Liver (tissue), 9 donors: ENCODE results near the gene TMEM255B. TPM values are rescaled to one million over a fixed set of nuclear protein-coding genes. Genes with fewer than 3 reads are reported as not detected.

Source experiments
- DNase-seq: peaks from one replicate; pipeline ENCODE4 v3.0.0-alpha.2; 2017; ENCODE audit warnings: low spot score
- H3K27ac ChIP-seq, 2 donors: one replicate each; pipeline ENCODE4 v1.7.0; 2013; ENCODE audit warnings: inconsistent platforms in 2 of 2, low read length in 2 of 2, control low read depth in 1 of 2, low read depth in 1 of 2, mild to moderate bottlenecking in 1 of 2
- H3K27me3 ChIP-seq, 4 donors: one replicate each; pipeline versions ENCODE4 v1.6.1 to v1.7.0; 2013; ENCODE audit warnings: low read length in 3 of 4, inconsistent platforms in 1 of 4, mild to moderate bottlenecking in 1 of 4, moderate library complexity in 1 of 4; ENCODE audit not compliant: control insufficient read depth in 4 of 4, insufficient read depth in 4 of 4
- H3K36me3 ChIP-seq, 4 donors: one replicate each; pipeline versions ENCODE4 v1.6.1 to v1.7.0; 2013; ENCODE audit warnings: low read length in 3 of 4, mild to moderate bottlenecking in 3 of 4, low read depth in 1 of 4, moderate library complexity in 1 of 4; ENCODE audit not compliant: control insufficient read depth in 4 of 4, insufficient read depth in 3 of 4
- H3K4me1 ChIP-seq, 4 donors: one replicate each; pipeline versions ENCODE4 v1.6.1 to v1.7.0; 2013; ENCODE audit warnings: low read length in 3 of 4, mild to moderate bottlenecking in 3 of 4, moderate library complexity in 1 of 4; ENCODE audit not compliant: control insufficient read depth in 4 of 4, insufficient read depth in 4 of 4
- H3K4me3 ChIP-seq, 3 donors: one replicate each; pipeline versions ENCODE4 v1.6.1 to v1.7.0; 2013; ENCODE audit warnings: low read length in 3 of 3, control low read depth in 1 of 3, low read depth in 1 of 3, mild to moderate bottlenecking in 1 of 3
- H3K9ac ChIP-seq, 2 donors: one replicate each; pipeline ENCODE4 v1.7.0; 2013; ENCODE audit warnings: low read length in 2 of 2, mild to moderate bottlenecking in 2 of 2, moderate library complexity in 2 of 2, control low read depth in 1 of 2, low read depth in 1 of 2
- H3K9me3 ChIP-seq, 4 donors: one replicate each; pipeline versions ENCODE4 v1.6.1 to v1.7.0; 2013; ENCODE audit warnings: low read length in 3 of 4; ENCODE audit not compliant: control insufficient read depth in 4 of 4
- ATF3 ChIP-seq: IDR thresholded peaks from 2 replicates; pipeline ENCODE4 v1.6.1; 2016; ENCODE audit warnings: antibody characterized with exemption
- CTCF ChIP-seq: fragments of 150-350 bp; IDR thresholded peaks from 2 replicates; pipeline ENCODE4 v1.5.1; 2017; ENCODE audit warnings: improper control_type of control experiment, low read depth, low read length; ENCODE audit not compliant: missing input control
- FOXA1 ChIP-seq: IDR thresholded peaks from 2 replicates; pipeline ENCODE4 v1.6.1; 2016; ENCODE audit warnings: antibody characterized with exemption
- FOXA2 ChIP-seq: IDR thresholded peaks from 2 replicates; pipeline ENCODE4 v1.6.1; 2016; ENCODE audit warnings: antibody characterized with exemption
- HNF4A ChIP-seq, 2 donors: conservative IDR thresholded peaks; 2 replicates each; pipeline ENCODE4 v1.6.1; 2016; ENCODE audit warnings: antibody characterized with exemption in 2 of 2, mild to moderate bottlenecking in 2 of 2
- JUND ChIP-seq, 2 donors: IDR thresholded peaks; 2 replicates each; pipeline ENCODE4 v1.6.1; 2016; ENCODE audit warnings: antibody characterized with exemption in 2 of 2
- NR2F2 ChIP-seq: IDR thresholded peaks from 2 replicates; pipeline ENCODE4 v1.6.1; 2016; ENCODE audit warnings: antibody characterized with exemption
- RAD21 ChIP-seq, 2 donors: IDR thresholded peaks; 2 replicates each; pipeline ENCODE4 v1.6.1; 2016; ENCODE audit warnings: antibody characterized with exemption in 2 of 2, mild to moderate bottlenecking in 2 of 2
- YY1 ChIP-seq: IDR thresholded peaks from 2 replicates; pipeline ENCODE4 v1.6.1; 2016; ENCODE audit warnings: antibody characterized with exemption, mild to moderate bottlenecking
- ZBTB33 ChIP-seq: IDR thresholded peaks from 2 replicates; pipeline ENCODE4 v1.6.1; 2016; ENCODE audit warnings: antibody characterized with exemption
- WGBS: extraction: QIAGEN DNeasy Blood & Tissue Kit; methylation state at CpG from one replicate; pipeline ENCODE4 v1.1.7; 2013; 5-methylcytosine and 5-hydroxymethylcytosine counted together
- polyA plus RNA-seq, 2 donors: library from polyadenylated mRNA; stranded (reverse) in 1 of 2; unstranded in 1 of 2; fragments of 200-250 nt in 1 of 2; fragments of >200 nt in 1 of 2; fragmentation: Nextera tagmentation in 1 of 2; extraction: Ambion mirVana in 1 of 2; gene quantifications; one replicate each; pipeline versions ENCODE4 v1.2.1 to v1.2.3, GENCODE V29; 2013 to 2015
- total RNA-seq, 2 donors: library from RNA; depleted of rRNA; stranded (reverse); fragments of >200 nt; gene quantifications; one replicate each; pipeline ENCODE4 v1.2.3, GENCODE V29; 2014
- TF ChIP-seq, protein P1 (sequence below): IDR thresholded peaks from 2 replicates; pipeline ENCODE4 v1.6.1; 2016; ENCODE audit warnings: antibody characterized with exemption, mild to moderate bottlenecking
- donor health status: healthy.
- donor health status: healthy.
- donor health status: healthy.
- donor health status: healthy.
- donor health status: healthy.

The TMEM255B gene
- total and polyA plus RNA-seq, 4 donors = 0.37 to 8.6 (median 3.5) TPM

GRCh38 chr13:113843063-113843654 lies 84.1 kb downstream of the TMEM255B start:
- no peak for DNase-seq
- H3K36me3 ChIP-seq = no peaks in the 10 kb centered on the region
- no peak overlapping the region for H3K27ac ChIP-seq
- no peak overlapping the region for H3K9ac ChIP-seq
- 94% methylated on average over 30 of the region's 30 CpGs for WGBS
- peaks cover 7 to 44% (median 20%) of the 10 kb centered on the region in 4 donors for H3K4me1 ChIP-seq
- H3K9me3 ChIP-seq = no peaks in the 10 kb centered on the region
- no peak for TF ChIP-seq JUND (IDR thresholded peaks at IDR 0.05)
- no peak for TF ChIP-seq YY1
- TF ChIP-seq FOXA2 = no peak
- no peak for TF ChIP-seq HNF4A (conservative IDR thresholded peaks at IDR 0.05)
- TF ChIP-seq ATF3 = no peak
- no peak for TF ChIP-seq RAD21 (IDR thresholded peaks at IDR 0.05)
- TF ChIP-seq, protein P1, sequence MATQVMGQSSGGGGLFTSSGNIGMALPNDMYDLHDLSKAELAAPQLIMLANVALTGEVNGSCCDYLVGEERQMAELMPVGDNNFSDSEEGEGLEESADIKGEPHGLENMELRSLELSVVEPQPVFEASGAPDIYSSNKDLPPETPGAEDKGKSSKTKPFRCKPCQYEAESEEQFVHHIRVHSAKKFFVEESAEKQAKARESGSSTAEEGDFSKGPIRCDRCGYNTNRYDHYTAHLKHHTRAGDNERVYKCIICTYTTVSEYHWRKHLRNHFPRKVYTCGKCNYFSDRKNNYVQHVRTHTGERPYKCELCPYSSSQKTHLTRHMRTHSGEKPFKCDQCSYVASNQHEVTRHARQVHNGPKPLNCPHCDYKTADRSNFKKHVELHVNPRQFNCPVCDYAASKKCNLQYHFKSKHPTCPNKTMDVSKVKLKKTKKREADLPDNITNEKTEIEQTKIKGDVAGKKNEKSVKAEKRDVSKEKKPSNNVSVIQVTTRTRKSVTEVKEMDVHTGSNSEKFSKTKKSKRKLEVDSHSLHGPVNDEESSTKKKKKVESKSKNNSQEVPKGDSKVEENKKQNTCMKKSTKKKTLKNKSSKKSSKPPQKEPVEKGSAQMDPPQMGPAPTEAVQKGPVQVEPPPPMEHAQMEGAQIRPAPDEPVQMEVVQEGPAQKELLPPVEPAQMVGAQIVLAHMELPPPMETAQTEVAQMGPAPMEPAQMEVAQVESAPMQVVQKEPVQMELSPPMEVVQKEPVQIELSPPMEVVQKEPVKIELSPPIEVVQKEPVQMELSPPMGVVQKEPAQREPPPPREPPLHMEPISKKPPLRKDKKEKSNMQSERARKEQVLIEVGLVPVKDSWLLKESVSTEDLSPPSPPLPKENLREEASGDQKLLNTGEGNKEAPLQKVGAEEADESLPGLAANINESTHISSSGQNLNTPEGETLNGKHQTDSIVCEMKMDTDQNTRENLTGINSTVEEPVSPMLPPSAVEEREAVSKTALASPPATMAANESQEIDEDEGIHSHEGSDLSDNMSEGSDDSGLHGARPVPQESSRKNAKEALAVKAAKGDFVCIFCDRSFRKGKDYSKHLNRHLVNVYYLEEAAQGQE = no peak
- no peak for TF ChIP-seq FOXA1
- TF ChIP-seq CTCF = no peak
- no peak for TF ChIP-seq NR2F2
- H3K27me3 ChIP-seq = no peaks in the 10 kb centered on the region
- H3K4me3 ChIP-seq = no peak overlapping the region

- Histone ChIP-seq H3K27ac (peak overlapping the region; percentile 58 to 91), H3K27me3 (no peaks in the 10 kb centered on the region), H3K4me3 (no peak overlapping the region), H3K4me1 (peaks cover 6 to 35% (median 16%) of the 10 kb centered on the region in 4 donors), H3K9me3 (no peaks in the 10 kb centered on the region), H3K9ac (no peak overlapping the region), H3K36me3 (no peaks in the 10 kb centered on the region)
- 76% methylated on average over 26 of the region's 26 CpGs for whole genome bisulfite sequencing
- DNase-seq = no peak
- TF ChIP-seq ZBTB33 = no peak
- TF ChIP-seq RAD21 (IDR thresholded peaks at IDR 0.05) = no peak
- TF ChIP-seq ATF3 = no peak
Observed at GRCh38 chr13:113843864-113844556, 85.0 kb downstream of the TMEM255B start.
